IPS-18a (cell line): ENCODE measurements around the gene AQP12A.

Experiments used
- H3K27ac ChIP-seq: one replicate; pipeline ENCODE4 v1.5.1; 2013; ENCODE audit warnings: low read length
- H3K27me3 ChIP-seq: one replicate; pipeline ENCODE4 v1.6.1; 2013; ENCODE audit warnings: mild to moderate bottlenecking, low read length; ENCODE audit not compliant: control insufficient read depth, insufficient read depth
- H3K36me3 ChIP-seq: one replicate; pipeline ENCODE4 v1.6.1; 2013; ENCODE audit warnings: low read depth, low read length; ENCODE audit not compliant: control insufficient read depth
- H3K4me1 ChIP-seq: one replicate; pipeline ENCODE4 v1.6.1; 2013; ENCODE audit warnings: low read depth, low read length; ENCODE audit not compliant: control insufficient read depth
- H3K4me3 ChIP-seq: one replicate; pipeline ENCODE4 v1.5.1; 2013; ENCODE audit warnings: low read length
- H3K9ac ChIP-seq: one replicate; pipeline ENCODE4 v1.6.1; 2013; ENCODE audit warnings: mild to moderate bottlenecking, low read length, moderate library complexity
- H3K9me3 ChIP-seq: one replicate; pipeline ENCODE4 v1.6.1; 2013; ENCODE audit warnings: low read depth, low read length; ENCODE audit not compliant: control insufficient read depth

Gene AQP12A

GRCh38 chr2:240716130-240716798 lies 24.6 kb downstream of the AQP12A start:
- H3K36me3 ChIP-seq, result peaks cover 40% of the 10 kb centered on the region

GRCh38 chr2:240717181-240717641 lies 25.5 kb downstream of the AQP12A start:
- Histone ChIP-seq H3K36me3 (peaks cover 49% of the 10 kb centered on the region), H3K4me1 (no peaks in the 10 kb centered on the region), H3K9me3 (no peaks in the 10 kb centered on the region), H3K4me3 (no peak overlapping the region), H3K27me3 (no peaks in the 10 kb centered on the region), H3K9ac (no peak overlapping the region), H3K27ac (no peak overlapping the region)

More at GRCh38 chr2:240716130-240716798, 24.6 kb downstream of the AQP12A start:
- Histone ChIP-seq H3K27ac (no peak overlapping the region), H3K27me3 (no peaks in the 10 kb centered on the region), H3K9me3 (no peaks in the 10 kb centered on the region), H3K9ac (no peak overlapping the region), H3K4me3 (no peak overlapping the region), H3K4me1 (no peaks in the 10 kb centered on the region)

DNA sequence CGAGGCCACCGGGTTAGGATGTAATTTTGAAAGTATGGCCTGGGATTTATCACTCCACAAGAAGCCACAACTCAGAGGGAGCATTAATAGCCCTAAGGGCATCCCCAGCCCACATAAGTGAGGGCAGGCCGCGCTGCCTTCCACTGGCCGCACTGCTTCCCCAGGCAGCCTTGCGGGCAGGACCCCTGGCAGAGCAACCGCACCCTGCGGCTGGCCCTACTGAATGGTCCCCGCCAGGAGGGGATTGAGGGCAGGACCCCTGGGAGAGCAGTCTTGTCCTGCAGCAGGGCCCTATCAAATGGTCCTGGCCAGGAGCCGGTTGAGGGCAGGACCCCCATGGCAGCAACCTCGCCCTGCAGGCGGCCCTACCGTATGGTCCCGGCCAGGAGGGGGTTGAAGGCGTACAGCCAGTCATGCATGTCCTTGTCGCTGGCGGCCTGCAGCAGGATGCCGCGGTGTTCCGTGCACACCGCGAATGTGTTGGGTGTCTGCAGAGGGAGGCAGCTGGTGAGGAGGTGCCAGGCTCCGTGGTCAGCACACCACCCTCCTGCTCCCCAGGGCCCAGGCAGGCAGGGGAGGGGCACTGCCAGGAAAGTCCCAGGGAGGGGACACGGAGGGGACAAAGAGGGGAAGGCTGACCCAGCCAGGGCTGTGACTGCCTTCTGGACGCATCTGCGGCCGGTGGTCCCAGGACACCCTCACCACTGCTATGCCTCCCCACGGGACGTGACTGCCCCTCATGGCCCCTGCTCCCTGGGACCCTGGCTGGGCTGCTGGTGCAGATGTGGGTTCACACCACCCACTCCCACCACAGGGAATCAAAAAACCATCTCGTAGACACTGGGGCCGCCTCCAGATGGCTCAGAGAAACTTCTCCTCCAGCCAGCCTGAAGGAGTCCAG lies 26.3 kb downstream of the AQP12A start:
- no peaks in the 10 kb centered on the region for H3K4me1 ChIP-seq
- H3K9me3 ChIP-seq, result no peaks in the 10 kb centered on the region
- H3K36me3 ChIP-seq, result peaks cover 56% of the 10 kb centered on the region
- no peak overlapping the region for H3K9ac ChIP-seq
- no peak overlapping the region for H3K27ac ChIP-seq
- H3K27me3 ChIP-seq, result no peaks in the 10 kb centered on the region
- no peak overlapping the region for H3K4me3 ChIP-seq

GRCh38 chr2:240718896-240719490 lies 27.3 kb downstream of the AQP12A start:
- Histone ChIP-seq H3K4me3 (no peak overlapping the region), H3K27ac (no peak overlapping the region), H3K27me3 (no peaks in the 10 kb centered on the region), H3K9ac (no peak overlapping the region), H3K9me3 (no peaks in the 10 kb centered on the region), H3K36me3 (peaks cover 62% of the 10 kb centered on the region), H3K4me1 (no peaks in the 10 kb centered on the region)

- Histone ChIP-seq H3K27ac (no peak overlapping the region), H3K9me3 (no peaks in the 10 kb centered on the region), H3K4me3 (no peak overlapping the region), H3K9ac (no peak overlapping the region), H3K36me3 (peaks cover 63% of the 10 kb centered on the region), H3K4me1 (no peaks in the 10 kb centered on the region), H3K27me3 (no peaks in the 10 kb centered on the region)
These were observed 28.2 kb downstream of the AQP12A start for GRCh38 chr2:240719676-240720545.

- Histone ChIP-seq H3K4me1 (no peaks in the 10 kb centered on the region), H3K4me3 (no peak overlapping the region), H3K36me3 (peaks cover 73% of the 10 kb centered on the region), H3K27me3 (no peaks in the 10 kb centered on the region), H3K9ac (no peak overlapping the region), H3K9me3 (no peaks in the 10 kb centered on the region), H3K27ac (no peak overlapping the region)
These were observed 29.3 kb downstream of the AQP12A start for GRCh38 chr2:240720686-240721595.

DNA sequence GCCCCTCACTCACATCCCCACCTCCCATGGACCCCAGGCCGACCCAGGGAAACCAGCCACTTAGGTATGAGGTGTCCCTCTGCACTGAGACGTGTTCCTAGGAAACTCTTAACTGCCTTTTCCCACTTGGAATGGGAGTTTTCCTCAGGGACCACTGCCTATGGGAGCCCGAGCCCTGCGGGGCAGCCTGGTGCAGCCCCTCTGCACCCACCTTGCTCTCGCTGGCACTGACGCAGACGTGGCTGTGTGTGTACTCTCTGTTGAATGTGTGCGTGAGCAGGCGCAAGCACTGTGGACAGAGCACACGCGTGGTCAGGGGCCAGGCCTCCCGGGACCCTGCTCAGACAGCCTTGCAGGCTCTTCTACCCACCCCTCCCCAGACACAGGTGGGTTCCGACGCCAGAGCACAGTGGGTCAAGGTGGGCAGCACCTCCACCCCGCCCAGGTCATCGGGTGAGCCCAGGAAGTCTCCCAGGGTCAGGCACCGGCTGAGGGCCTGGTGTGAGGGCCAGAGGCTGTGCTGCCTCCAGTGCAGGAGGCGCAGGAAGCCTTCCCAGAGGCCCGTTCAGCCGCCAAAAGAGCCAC lies 30.0 kb downstream of the AQP12A start:
- no peak overlapping the region for H3K9ac ChIP-seq
- H3K4me1 ChIP-seq, result no peaks in the 10 kb centered on the region
- no peaks in the 10 kb centered on the region for H3K27me3 ChIP-seq
- peaks cover 78% of the 10 kb centered on the region for H3K36me3 ChIP-seq
- H3K27ac ChIP-seq, result no peak overlapping the region
- H3K4me3 ChIP-seq, result no peak overlapping the region
- no peaks in the 10 kb centered on the region for H3K9me3 ChIP-seq

DNA sequence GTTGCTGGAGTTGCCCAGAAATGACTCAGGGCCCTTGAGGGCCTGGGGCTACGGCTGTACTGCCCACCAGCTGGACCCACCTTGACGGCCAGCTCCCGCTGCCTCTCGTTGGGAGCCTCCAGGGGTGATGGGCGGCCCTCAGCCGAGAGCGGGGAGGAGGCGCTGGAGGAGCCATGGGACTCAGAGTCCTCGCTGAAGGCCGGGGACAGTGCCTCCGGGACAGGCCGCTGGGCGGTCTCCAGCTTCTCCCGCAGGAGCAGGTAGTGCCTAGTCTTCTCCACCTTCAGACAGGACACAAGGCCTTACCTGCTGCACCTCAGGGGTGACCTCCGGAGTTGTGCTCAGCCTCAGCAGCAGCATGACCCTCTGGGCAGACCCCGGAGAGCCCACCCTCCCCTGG lies 30.7 kb downstream of the AQP12A start:
- Histone ChIP-seq H3K4me3 (no peak overlapping the region), H3K27me3 (no peaks in the 10 kb centered on the region), H3K27ac (no peak overlapping the region), H3K9me3 (no peaks in the 10 kb centered on the region), H3K9ac (no peak overlapping the region), H3K4me1 (no peaks in the 10 kb centered on the region), H3K36me3 (peaks cover 74% of the 10 kb centered on the region)

DNA sequence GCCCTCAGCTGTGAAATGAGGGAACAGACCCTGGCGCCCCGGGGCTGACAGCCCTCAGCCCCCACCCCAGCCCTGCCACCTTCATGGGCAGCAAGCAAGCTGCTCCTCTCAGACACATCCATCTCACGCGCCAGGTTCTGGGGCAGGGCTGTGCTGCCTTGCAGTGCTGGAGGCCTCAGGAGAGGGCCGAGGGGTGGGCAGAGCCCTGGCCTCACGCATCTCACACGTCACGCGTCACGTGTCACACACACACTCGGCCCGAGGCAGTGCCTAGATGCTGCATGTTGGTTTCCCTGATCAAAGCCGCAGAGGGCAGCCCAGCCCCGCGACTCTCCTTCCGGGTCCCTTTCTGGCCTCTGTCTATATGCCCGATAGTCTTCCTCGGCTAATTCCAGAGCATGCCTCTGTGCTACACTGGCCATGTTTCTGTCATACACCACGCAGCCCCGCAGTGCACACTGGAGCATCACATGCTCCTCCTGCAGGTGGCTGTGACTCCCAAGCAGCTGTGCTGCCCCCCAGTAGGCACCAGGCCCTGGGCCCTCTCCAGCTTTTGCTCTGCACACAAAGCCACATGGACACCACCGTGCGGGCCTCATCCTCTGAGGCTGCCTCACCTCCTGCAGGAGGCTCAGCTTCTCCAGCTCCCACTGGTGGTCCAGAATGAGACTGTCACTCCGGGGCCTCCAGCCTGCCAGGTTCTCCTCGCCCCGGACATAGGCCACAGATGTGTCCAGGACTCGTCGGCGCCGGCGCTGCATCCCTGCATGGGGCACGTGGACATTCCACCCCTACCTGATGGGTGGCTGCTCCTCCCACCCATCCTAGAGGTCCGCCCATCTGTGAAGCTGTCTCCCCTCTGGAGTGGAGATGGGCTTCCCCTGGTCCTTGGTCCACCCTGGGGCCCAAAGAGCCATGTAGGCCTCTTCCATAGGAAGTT lies 31.4 kb downstream of the AQP12A start:
- Histone ChIP-seq H3K4me1 (no peaks in the 10 kb centered on the region), H3K27ac (no peak overlapping the region)

More for the DNA sequence above, 31.4 kb downstream of the AQP12A start:
- Histone ChIP-seq H3K27me3 (no peaks in the 10 kb centered on the region), H3K36me3 (peaks cover 67% of the 10 kb centered on the region), H3K9me3 (no peaks in the 10 kb centered on the region), H3K9ac (no peak overlapping the region), H3K4me3 (no peak overlapping the region)
